Omental fat pad (tissue), 4 donors: ENCODE results near the gene KDM4D. TPM values are rescaled to one million over a fixed set of nuclear protein-coding genes. Genes with fewer than 3 reads are reported as not detected.

Experiments used
- ATAC-seq: fragments of 150-250 bp; one replicate; pipeline ENCODE4 v1.9.1; 2016; ENCODE audit warnings: mild to moderate bottlenecking, moderate library complexity; ENCODE audit not compliant: low FRiP score
- DNase-seq: peaks from one replicate; pipeline ENCODE4 v3.0.0-alpha.2; 2019; ENCODE audit warnings: low spot score
- total RNA-seq, 4 donors: library from RNA; depleted of rRNA; stranded (reverse); fragments of >200 nt; gene quantifications; one replicate each; pipeline ENCODE4 v1.1.0, GENCODE V29; 2016
- TF ChIP-seq, protein P1 (sequence below), 3 donors: fragments of 450-650 bp; IDR thresholded peaks; one replicate each; pipeline ENCODE4 v1.5.1; 2016 to 2017; ENCODE audit warnings: antibody characterized with exemption in 3 of 3, mild to moderate bottlenecking in 3 of 3, moderate library complexity in 2 of 3

KDM4D gene
- total RNA-seq, 4 donors from 2014 or later = 0.24 to 0.93 (median 0.69) TPM

DNA sequence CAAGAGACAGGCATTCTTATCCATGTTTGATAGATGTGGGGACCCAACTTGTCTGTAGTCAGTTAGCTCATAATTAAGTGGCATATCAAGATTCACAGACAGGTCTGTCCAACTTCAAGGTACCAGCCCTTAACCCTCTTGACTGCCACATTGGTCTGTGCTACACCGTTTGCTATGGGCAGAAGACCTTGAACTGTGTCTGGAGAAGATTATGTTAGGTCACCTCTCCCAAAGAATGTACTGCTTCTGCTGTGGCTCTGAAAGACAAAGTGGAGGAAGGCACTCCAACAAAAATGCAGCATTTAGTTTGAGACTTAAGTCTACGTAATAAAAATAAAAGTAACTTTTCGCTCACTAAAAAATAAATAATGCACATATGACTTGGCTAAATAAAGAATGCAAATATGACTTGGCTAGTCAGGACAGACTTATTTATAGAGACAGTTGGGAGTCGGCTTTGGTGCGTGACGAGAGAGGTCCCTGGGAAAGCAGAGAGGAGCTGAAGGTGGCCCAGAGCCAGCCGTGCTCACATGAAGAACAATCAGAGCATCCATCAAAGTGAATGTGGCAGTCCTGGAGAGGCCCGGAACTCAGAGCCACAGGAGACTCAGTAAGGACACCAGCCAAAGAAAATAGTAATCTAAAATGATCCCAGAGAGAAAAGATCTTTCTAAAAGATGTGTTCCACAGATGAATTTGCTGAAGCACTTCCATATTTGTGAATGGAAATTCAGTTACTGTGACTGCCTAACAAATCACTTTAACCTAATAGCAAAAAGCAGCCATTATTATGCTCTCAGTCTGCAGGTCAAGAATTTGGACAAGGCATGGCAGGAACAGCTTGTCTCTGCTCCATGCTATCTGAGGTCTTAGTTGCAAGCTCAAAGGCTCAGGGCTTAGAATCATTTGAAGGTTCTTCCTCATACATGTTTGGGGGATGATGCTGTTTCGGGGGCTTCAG is 35.1 kb upstream of the KDM4D start:
- no peak for DNase-seq
- no peak for ATAC-seq
- TF ChIP-seq, protein P1, sequence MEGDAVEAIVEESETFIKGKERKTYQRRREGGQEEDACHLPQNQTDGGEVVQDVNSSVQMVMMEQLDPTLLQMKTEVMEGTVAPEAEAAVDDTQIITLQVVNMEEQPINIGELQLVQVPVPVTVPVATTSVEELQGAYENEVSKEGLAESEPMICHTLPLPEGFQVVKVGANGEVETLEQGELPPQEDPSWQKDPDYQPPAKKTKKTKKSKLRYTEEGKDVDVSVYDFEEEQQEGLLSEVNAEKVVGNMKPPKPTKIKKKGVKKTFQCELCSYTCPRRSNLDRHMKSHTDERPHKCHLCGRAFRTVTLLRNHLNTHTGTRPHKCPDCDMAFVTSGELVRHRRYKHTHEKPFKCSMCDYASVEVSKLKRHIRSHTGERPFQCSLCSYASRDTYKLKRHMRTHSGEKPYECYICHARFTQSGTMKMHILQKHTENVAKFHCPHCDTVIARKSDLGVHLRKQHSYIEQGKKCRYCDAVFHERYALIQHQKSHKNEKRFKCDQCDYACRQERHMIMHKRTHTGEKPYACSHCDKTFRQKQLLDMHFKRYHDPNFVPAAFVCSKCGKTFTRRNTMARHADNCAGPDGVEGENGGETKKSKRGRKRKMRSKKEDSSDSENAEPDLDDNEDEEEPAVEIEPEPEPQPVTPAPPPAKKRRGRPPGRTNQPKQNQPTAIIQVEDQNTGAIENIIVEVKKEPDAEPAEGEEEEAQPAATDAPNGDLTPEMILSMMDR (IDR thresholded peaks at IDR 0.05) = no peak

DNA sequence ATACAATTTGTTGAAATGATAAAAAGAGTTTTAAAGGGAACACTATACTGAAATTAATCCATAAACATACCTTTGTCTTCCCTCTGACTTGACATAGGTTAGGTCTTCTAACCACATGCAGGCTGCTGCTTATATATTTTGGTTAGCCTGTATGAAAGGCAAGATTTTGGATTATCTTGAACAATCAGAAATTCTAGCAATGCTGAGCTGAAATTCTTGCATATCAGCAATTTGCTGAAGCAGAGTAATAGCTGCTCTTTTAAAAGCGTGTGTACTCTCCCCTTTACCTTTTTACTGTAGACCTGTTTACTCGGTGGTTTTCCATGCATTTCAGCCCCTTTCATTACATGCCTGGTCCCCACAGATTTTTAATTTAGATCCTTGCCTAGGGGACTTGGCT is 34.2 kb upstream of the KDM4D start:
- no peak for DNase-seq
- no peak for ATAC-seq
- TF ChIP-seq, protein P1 (IDR thresholded peaks at IDR 0.05) = no peak

DNA sequence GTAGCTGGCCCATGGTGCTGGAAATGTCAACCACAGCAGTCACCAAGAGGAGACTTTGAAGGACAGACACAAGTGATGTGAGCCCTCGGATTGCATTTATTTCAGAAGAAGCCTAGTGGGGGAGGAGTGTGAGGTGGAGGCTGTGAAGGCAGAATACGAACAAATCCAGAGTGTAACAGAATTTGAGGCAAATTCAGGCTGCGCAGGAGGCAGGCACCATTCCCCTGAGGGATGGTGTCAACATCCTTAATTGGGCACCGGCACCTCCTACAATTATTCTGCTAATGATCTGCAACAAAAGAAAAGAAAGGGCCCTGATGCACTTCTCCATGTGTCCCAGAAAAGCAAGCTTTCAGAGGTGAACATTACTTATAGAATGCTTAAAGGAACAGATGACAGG is 32.4 kb upstream of the KDM4D start:
- ATAC-seq (no peak), DNase-seq (no peak)
- TF ChIP-seq, protein P1 (IDR thresholded peaks at IDR 0.05) = no peak

- TF ChIP-seq, protein P1 (IDR thresholded peaks at IDR 0.05) = no peak
- DNase-seq = no peak
- ATAC-seq = no peak
Measured at GRCh38 chr11:94946812-94947211, 26.7 kb upstream of the KDM4D start.

- DNase-seq = no peak
- TF ChIP-seq, protein P1 (IDR thresholded peaks at IDR 0.05) = no peak
- no peak for ATAC-seq
Measured at GRCh38 chr11:94948070-94948617, 25.4 kb upstream of the KDM4D start.

DNA sequence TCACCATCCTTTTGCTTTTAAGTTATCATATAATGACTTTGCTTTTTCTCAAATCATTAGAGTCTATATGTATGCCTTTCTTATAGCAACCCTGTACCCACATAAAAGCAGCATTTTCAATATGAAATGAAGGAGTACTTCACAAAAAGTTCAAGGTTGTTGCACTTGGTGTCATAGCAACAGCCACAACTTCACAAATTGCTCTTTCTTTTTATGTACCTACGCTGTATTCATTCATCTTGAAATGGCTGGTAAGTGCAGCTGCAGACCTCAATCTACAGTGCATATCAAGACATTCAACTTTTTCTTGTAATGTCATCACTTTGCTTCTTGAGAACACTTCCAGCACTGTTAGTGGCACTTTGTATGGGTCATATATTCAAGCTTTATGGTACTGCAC is 18.8 kb upstream of the KDM4D start:
- TF ChIP-seq, protein P1 (IDR thresholded peaks at IDR 0.05) = no peak
- ATAC-seq = no peak
- no peak for DNase-seq
